HepG2 (cell line): ENCODE data around the gene SHLD1. TPM values are rescaled to one million over a fixed set of nuclear protein-coding genes. Genes with fewer than 3 reads are reported as not detected.

ENCODE experiments used
- ATAC-seq: fragments of 200-7000 bp; cut with Tn5 transposase; 3 replicates; pipeline ENCODE4 v1.9.1; 2020; ENCODE audit warnings: mild to moderate bottlenecking, moderate library complexity
- BruUV-seq: library from RNA; stranded (reverse); fragments of 400-500 nt; replicated peaks from 2 replicates; lab custom pipeline; 2021; lab: Mats Ljungman, UMichigan
- CTCF ChIA-PET: fragments of 300-600 bp; formaldehyde crosslinking; extraction: SDS; loops from one replicate; lab custom pipeline; 2021; ENCODE audit warnings: low total read pairs, inconsistent platforms, low intra/inter-chr PET ratio; lab: Yijun Ruan, JAX
- POLR2A ChIA-PET: fragments of 350-600 bp; sonication (Branson Sonifier 250); formaldehyde crosslinking; loops from one replicate; lab custom pipeline; 2020; ENCODE audit warnings: antibody characterized with exemption, inconsistent platforms; lab: Yijun Ruan, JAX
- DNase-seq: peaks from one replicate; pipeline ENCODE4 v3.0.0-alpha.2; 2015; ENCODE audit warnings: low spot score
- FAIRE-seq: peaks from 3 replicates; lab custom pipeline; 2011; peaks lifted over from hg19 to GRCh38; lab: Jason Lieb, UNC
- H2AFZ ChIP-seq: one replicate; pipeline ENCODE4 v1.6.1; 2011; ENCODE audit warnings: low read length, inconsistent platforms
- H3K27ac ChIP-seq: fragments of 300-600 bp; 3 replicates; pipeline ENCODE4 v1.8.0; 2011; ENCODE audit warnings: mixed run types, mild to moderate bottlenecking, mixed read lengths, low read length, inconsistent platforms; ENCODE audit not compliant: insufficient read depth; ENCODE audit errors: extremely low read length
- H3K27me3 ChIP-seq, 2 experiments: fragments of 200-600 bp in 1 of 2; 2 replicates in 1 of 2; 3 replicates in 1 of 2; pipeline versions ENCODE4 v1.6.0 to v1.8.0; 2011; ENCODE audit warnings: low read length in 2 of 2, mild to moderate bottlenecking in 2 of 2, moderate library complexity in 2 of 2, inconsistent platforms in 1 of 2; ENCODE audit not compliant: insufficient read depth in 2 of 2, control insufficient read depth in 1 of 2
- H3K36me3 ChIP-seq, 2 experiments: fragments of 200-600 bp in 1 of 2; replicated peaks in 1 of 2; 2 replicates in 1 of 2; 3 replicates in 1 of 2; pipeline versions ENCODE4 v1.5.1 to v1.8.0; 2011; ENCODE audit warnings: low read length in 2 of 2, inconsistent platforms in 1 of 2; ENCODE audit not compliant: insufficient read depth in 2 of 2, control insufficient read depth in 1 of 2
- H3K4me1 ChIP-seq: 2 replicates; pipeline ENCODE4 v1.5.1; 2012; ENCODE audit warnings: low read length, inconsistent platforms; ENCODE audit not compliant: insufficient read depth
- H3K4me2 ChIP-seq: 2 replicates; pipeline ENCODE4 v1.6.0; 2011; ENCODE audit warnings: low read depth, low read length, inconsistent platforms
- H3K4me3 ChIP-seq, 3 experiments: fragments of 200-600 bp in 1 of 3; sonication (generic), shearing (Covaris generic) in 1 of 3; replicated peaks in 1 of 3; 2 replicates each; pipeline ENCODE4 v1.5.1; 2011 to 2016; ENCODE audit warnings: low read length in 3 of 3, inconsistent platforms in 2 of 3, low read depth in 2 of 3, mild to moderate bottlenecking in 2 of 3, control low read depth in 1 of 3, mixed read lengths in 1 of 3; ENCODE audit not compliant: insufficient read depth in 1 of 3
- H3K79me2 ChIP-seq: one replicate; pipeline ENCODE4 v1.6.1; 2011; ENCODE audit warnings: low read length, inconsistent platforms; ENCODE audit not compliant: insufficient read depth
- H3K9ac ChIP-seq: 2 replicates; pipeline ENCODE4 v1.6.0; 2011; ENCODE audit warnings: mild to moderate bottlenecking, low read depth, low read length, inconsistent platforms; ENCODE audit not compliant: insufficient read depth
- H3K9me3 ChIP-seq: 2 replicates; pipeline ENCODE4 v1.5.1; 2012; ENCODE audit warnings: mild to moderate bottlenecking, low read length
- H4K20me1 ChIP-seq: 2 replicates; pipeline ENCODE4 v1.6.0; 2011; ENCODE audit warnings: inconsistent platforms, mild to moderate bottlenecking, low read length, moderate library complexity; ENCODE audit not compliant: insufficient read depth
- DRAP1 ChIP-seq: IDR thresholded peaks from 2 replicates; pipeline ENCODE4 v1.6.1; 2016; ENCODE audit warnings: missing genetic modification reagents, missing compliant biosample characterization
- GPBP1L1 ChIP-seq: sonication (generic); formaldehyde crosslinking; IDR thresholded peaks from 2 replicates; pipeline ENCODE4 v1.5.0; 2020; ENCODE audit warnings: mild to moderate bottlenecking, missing genetic modification reagents
- GTF3A ChIP-seq: sonication (generic); formaldehyde crosslinking; conservative IDR thresholded peaks from 2 replicates; pipeline ENCODE4 v1.4.0; 2020; ENCODE audit warnings: mild to moderate bottlenecking, missing genetic modification reagents
- HMGXB3 ChIP-seq: sonication (generic); formaldehyde crosslinking; IDR thresholded peaks from 2 replicates; pipeline ENCODE4 v1.4.0; 2020; ENCODE audit warnings: missing genetic modification reagents, borderline replicate concordance
- HOXA3 ChIP-seq: sonication (generic); formaldehyde crosslinking; IDR thresholded peaks from 2 replicates; pipeline ENCODE4 v1.5.0; 2020; ENCODE audit warnings: missing genetic modification reagents
- MAX ChIP-seq: IDR thresholded peaks from 2 replicates; pipeline ENCODE4 v1.6.1; 2012; ENCODE audit warnings: inconsistent platforms
- MTA3 ChIP-seq: sonication (generic); formaldehyde crosslinking; IDR thresholded peaks from 2 replicates; pipeline ENCODE4 v1.4.0; 2020; ENCODE audit warnings: missing genetic modification reagents
- PHB2 ChIP-seq: fragments of 450-650 bp; IDR thresholded peaks from 2 replicates; pipeline ENCODE4 v1.6.1; 2018; ENCODE audit not compliant: partially characterized antibody
- RAD21 ChIP-seq: fragments of 450-650 bp; formaldehyde crosslinking; IDR thresholded peaks from 2 replicates; pipeline ENCODE4 v1.5.0; 2020; ENCODE audit warnings: mild to moderate bottlenecking
- SCMH1 ChIP-seq: sonication (generic); formaldehyde crosslinking; IDR thresholded peaks from 2 replicates; pipeline ENCODE4 v1.9.0; 2021; ENCODE audit warnings: missing genetic modification reagents, mild to moderate bottlenecking, borderline replicate concordance
- SOX13 ChIP-seq, 3 experiments: fragments of 450-650 bp in 1 of 3; sonication (generic) in 1 of 3; formaldehyde crosslinking in 1 of 3; IDR thresholded peaks in 2 of 3; conservative IDR thresholded peaks in 1 of 3; 2 replicates each; pipeline versions ENCODE4 v1.5.0 to v1.6.1; 2016 to 2020; ENCODE audit warnings: antibody characterized with exemption in 1 of 3, mild to moderate bottlenecking in 1 of 3, missing compliant biosample characterization in 1 of 3, missing genetic modification reagents in 1 of 3, moderate library complexity in 1 of 3
- ZBTB7A ChIP-seq: sonication (generic); formaldehyde crosslinking; IDR thresholded peaks from 2 replicates; pipeline ENCODE4 v1.8.0; 2022; ENCODE audit warnings: mild to moderate bottlenecking, missing genetic modification reagents
- ZNF326 ChIP-seq: sonication (generic); formaldehyde crosslinking; IDR thresholded peaks from 2 replicates; pipeline ENCODE4 v1.4.0; 2020; ENCODE audit warnings: missing genetic modification reagents, borderline replicate concordance
- ZNF841 ChIP-seq: sonication (generic); formaldehyde crosslinking; IDR thresholded peaks from 2 replicates; pipeline ENCODE4 v1.8.1; 2023; ENCODE audit warnings: missing genetic modification reagents, borderline replicate concordance
- ZNF878 ChIP-seq: sonication (generic); formaldehyde crosslinking; IDR thresholded peaks from 2 replicates; pipeline ENCODE4 v1.8.1; 2023; ENCODE audit warnings: mild to moderate bottlenecking, missing genetic modification reagents, moderate library complexity
- ZNF879 ChIP-seq: sonication (generic); formaldehyde crosslinking; IDR thresholded peaks from 2 replicates; pipeline ENCODE4 v1.8.1; 2023; ENCODE audit warnings: missing genetic modification reagents
- WGBS: methylation state at CpG from one replicate; pipeline ENCODE4 v1.1.6; 2017; ENCODE audit warnings: low lambda C conversion rate; 5-methylcytosine and 5-hydroxymethylcytosine counted together
- in situ Hi-C: cut with HindIII; loops from 2 replicates; pipeline ENCODE4 v1.10.0; 2017; ENCODE audit warnings: low pct_unique_long_range_greater_than_20kb; ENCODE audit not compliant: extremely low pct_ligation_motif_present
- intact Hi-C: fragments of 100-400 bp; cut with micrococcal nuclease; formaldehyde crosslinking; loops from one replicate; pipeline ENCODE4 v1.10.0; 2022; ENCODE audit not compliant: unreplicated experiment
- polyA plus RNA-seq, 8 experiments: library from polyadenylated mRNA; depleted of rRNA in 3 of 8; stranded (reverse) in 7 of 8; unstranded in 1 of 8; fragments of >200 nt; fragmentation: Illumina TruSeq in 4 of 8; extraction: Trizol in 4 of 8; gene quantifications; 2 replicates each; pipeline versions ENCODE4 v1.2.1 to v1.2.3, GENCODE V29; 2011 to 2016; ENCODE audit warnings: low read depth in 4 of 8, missing spikeins in 1 of 8, mixed read lengths in 1 of 8; ENCODE audit not compliant: insufficient read depth in 1 of 8
- total RNA-seq, 5 experiments: library from RNA; depleted of rRNA; stranded (reverse); fragments of >200 nt; fragmentation: Illumina TruSeq; extraction: Trizol; gene quantifications; 2 replicates each; pipeline ENCODE4 v1.2.3, GENCODE V29; 2016; ENCODE audit warnings: low read depth in 1 of 5

SHLD1 gene
- total and polyA plus RNA-seq, 2 of the 13 experiments (the other 11 are each of a cell fraction or from before 2014, with no cell fraction given) = 8.9 to 10.0 TPM

- Histone ChIP-seq H3K4me2 (no peak overlapping the region), H4K20me1 (no peaks in the 10 kb centered on the region), H3K27me3 (peaks cover 0 to 5% of the 10 kb centered on the region in 2 experiments; a peak in 2 of 5 replicates)
- intact Hi-C loops = no loop called here
- TF ChIP-seq ZNF326 (CRISPR knock-in tag) (no peak), PHB2 (no peak), HMGXB3 (CRISPR knock-in tag) (no peak), RAD21 (no peak), ZBTB7A (CRISPR knock-in tag) (no peak), MAX (no peak), DRAP1 (CRISPR knock-in tag) (no peak), HOXA3 (CRISPR knock-in tag) (no peak), MTA3 (CRISPR knock-in tag) (no peak), GTF3A (no peak), SOX13 (IDR thresholded peaks at IDR 0.05) (no peak), SOX13 (CRISPR knock-in tag; conservative IDR thresholded peaks at IDR 0.05 in 1 of 2, IDR thresholded peaks at IDR 0.05 in 1 of 2) (no peak), ZNF878 (CRISPR knock-in tag) (no peak), ZNF879 (no peak), GPBP1L1 (CRISPR knock-in tag) (no peak), ZNF841 (CRISPR knock-in tag) (no peak), SCMH1 (CRISPR knock-in tag) (no peak)
- TF ChIP-seq, all 625 proteins: peak for 0
- CTCF ChIA-PET = no interaction called here
- Histone ChIP-seq H3K9me3 (no peaks in the 10 kb centered on the region), H3K9ac (no peak overlapping the region), H3K36me3 (no peaks in the 10 kb centered on the region), H3K79me2 (no peaks in the 10 kb centered on the region), H3K4me3 (no peak overlapping the region), H3K4me1 (peaks cover 6% of the 10 kb centered on the region; the same call in 1 of the 2 replicates), H2AFZ (no peak overlapping the region), H3K27ac (no peak overlapping the region)
- WGBS = 46% methylated on average over 4 of the region's 4 CpGs
- POLR2A ChIA-PET = no interaction called here
- ATAC-seq (no peak), FAIRE-seq (no peak), DNase-seq (no peak)
- no TSS peak for BruUV-seq
- in situ Hi-C loops = no loop called here
Measured at GRCh38 chr20:5877128-5877527, 126.9 kb downstream of the SHLD1 start.
